Measurements from ENCODE around the gene RXRA.

RXRA gene

GRCh38 chr9:134436379-134436762, 110.1 kb downstream of the RXRA start:
- Histone ChIP-seq H3K9me3 (replicated peaks in 1 of 2; ENCODE audit: control insufficient read depth in 2 of 2, insufficient read depth in 1 of 2, low read depth in 1 of 2, low read length in 2 of 2) (peaks cover 0 to 4% of the 10 kb centered on the region in 2 donors), H2BK15ac (ENCODE audit: low read length) (no peak overlapping the region), H2AK5ac (ENCODE audit: low read depth, low read length) (no peak overlapping the region), H3K4ac (ENCODE audit: low read length) (no peak overlapping the region), H2BK12ac (ENCODE audit: low read length) (no peak overlapping the region), H3K27ac (replicated peaks; ENCODE audit: low read length) (no peak overlapping the region), H3K4me3 (ENCODE audit: low read length in 2 of 2) (no peak overlapping the region), H3K14ac (ENCODE audit: low read length) (no peak overlapping the region), H3K18ac (ENCODE audit: low read length) (no peak overlapping the region), H3K79me1 (ENCODE audit: low read depth, low read length) (peaks cover 4% of the 10 kb centered on the region), H3K36me3 (replicated peaks in 1 of 2; ENCODE audit: control insufficient read depth in 2 of 2, insufficient read depth in 2 of 2, low read length in 2 of 2) (peaks cover 14 to 18% of the 10 kb centered on the region in 2 donors), H4K8ac (ENCODE audit: low read depth, low read length) (no peak overlapping the region), H2BK5ac (ENCODE audit: low read length) (peak overlapping the region; percentile 9), H3K4me1 (ENCODE audit: control insufficient read depth in 2 of 2, insufficient read depth in 1 of 2, low read depth in 1 of 2, low read length in 2 of 2) (peaks cover 17 to 25% of the 10 kb centered on the region in 2 donors), H3K9ac (ENCODE audit: low read depth, low read length, poor library complexity) (no peak overlapping the region), H2AFZ (ENCODE audit: low read length) (no peak overlapping the region), H3K23ac (ENCODE audit: low read depth, low read length, poor library complexity) (no peak overlapping the region), H4K91ac (ENCODE audit: low read depth, low read length, poor library complexity) (no peak overlapping the region), H2BK120ac (ENCODE audit: low read depth, low read length) (no peak overlapping the region), H3K27me3 (ENCODE audit: control insufficient read depth in 3 of 3, insufficient read depth in 3 of 3, low read depth in 1 of 3, low read length in 3 of 3) (no peaks in the 10 kb centered on the region), H3K4me2 (ENCODE audit: insufficient read depth, low read length, poor library complexity, severe bottlenecking) (no peak overlapping the region)
- DNase-seq (ENCODE audit: low spot score) = no peak
- WGBS, 2 donors (ENCODE audit: extremely low coverage in 2 of 2, insufficient read length in 2 of 2, insufficient replicate concordance in 1 of 2) = no CpG with 5 or more reads among the region's 12 CpGs

GRCh38 chr9:134436911-134437310, 110.7 kb downstream of the RXRA start:
- no peak for DNase-seq (ENCODE audit: low spot score)
- WGBS, 2 donors (ENCODE audit: extremely low coverage in 2 of 2, insufficient read length in 2 of 2, insufficient replicate concordance in 1 of 2) = no CpG with 5 or more reads among the region's 13 CpGs
- no peak overlapping the region for H3K4me2 ChIP-seq (ENCODE audit: insufficient read depth, low read length, poor library complexity, severe bottlenecking)
- no peak overlapping the region for H2BK12ac ChIP-seq (ENCODE audit: low read length)
- H4K91ac ChIP-seq (ENCODE audit: low read depth, low read length, poor library complexity) = no peak overlapping the region
- H2BK5ac ChIP-seq (ENCODE audit: low read length) = peak overlapping the region; percentile 9
- no peak overlapping the region for H4K8ac ChIP-seq (ENCODE audit: low read depth, low read length)
- H3K9ac ChIP-seq (ENCODE audit: low read depth, low read length, poor library complexity) = no peak overlapping the region
- peaks cover 11 to 16% of the 10 kb centered on the region in 2 donors for H3K36me3 ChIP-seq (replicated peaks in 1 of 2; ENCODE audit: control insufficient read depth in 2 of 2, insufficient read depth in 2 of 2, low read length in 2 of 2)
- H3K9me3 ChIP-seq (replicated peaks in 1 of 2; ENCODE audit: control insufficient read depth in 2 of 2, insufficient read depth in 1 of 2, low read depth in 1 of 2, low read length in 2 of 2) = peaks cover 0 to 4% of the 10 kb centered on the region in 2 donors
- peaks cover 4% of the 10 kb centered on the region for H3K79me1 ChIP-seq (ENCODE audit: low read depth, low read length)
- no peaks in the 10 kb centered on the region for H3K27me3 ChIP-seq (ENCODE audit: control insufficient read depth in 3 of 3, insufficient read depth in 3 of 3, low read depth in 1 of 3, low read length in 3 of 3)
- H3K4ac ChIP-seq (ENCODE audit: low read length) = no peak overlapping the region
- H3K23ac ChIP-seq (ENCODE audit: low read depth, low read length, poor library complexity) = peak overlapping the region; percentile 73
- no peak overlapping the region for H2AK5ac ChIP-seq (ENCODE audit: low read depth, low read length)
- peak overlapping the region; percentile 67 for H2BK15ac ChIP-seq (ENCODE audit: low read length)
- no peak overlapping the region for H3K14ac ChIP-seq (ENCODE audit: low read length)
- peak overlapping the region; percentile 90 for H3K18ac ChIP-seq (ENCODE audit: low read length)
- no peak overlapping the region for H3K27ac ChIP-seq (replicated peaks; ENCODE audit: low read length)
- H2AFZ ChIP-seq (ENCODE audit: low read length) = no peak overlapping the region
- H2BK120ac ChIP-seq (ENCODE audit: low read depth, low read length) = no peak overlapping the region
- peaks cover 17 to 25% of the 10 kb centered on the region in 2 donors for H3K4me1 ChIP-seq (ENCODE audit: control insufficient read depth in 2 of 2, insufficient read depth in 1 of 2, low read depth in 1 of 2, low read length in 2 of 2)
- no peak overlapping the region for H3K4me3 ChIP-seq (ENCODE audit: low read length in 2 of 2)

GRCh38 chr9:134437403-134438194, 111.3 kb downstream of the RXRA start:
- Histone ChIP-seq H3K36me3 (replicated peaks in 1 of 2; ENCODE audit: control insufficient read depth in 2 of 2, insufficient read depth in 2 of 2, low read length in 2 of 2) (peaks cover 9 to 14% of the 10 kb centered on the region in 2 donors), H3K9me3 (replicated peaks in 1 of 2; ENCODE audit: control insufficient read depth in 2 of 2, insufficient read depth in 1 of 2, low read depth in 1 of 2, low read length in 2 of 2) (peaks cover 0 to 4% of the 10 kb centered on the region in 2 donors), H3K4me1 (ENCODE audit: control insufficient read depth in 2 of 2, insufficient read depth in 1 of 2, low read depth in 1 of 2, low read length in 2 of 2) (peaks cover 23 to 31% of the 10 kb centered on the region in 2 donors), H3K18ac (ENCODE audit: low read length) (peak overlapping the region; percentile 90), H3K9ac (ENCODE audit: low read depth, low read length, poor library complexity) (peak overlapping the region; percentile 44), H2BK12ac (ENCODE audit: low read length) (peak overlapping the region; percentile 10), H4K91ac (ENCODE audit: low read depth, low read length, poor library complexity) (no peak overlapping the region), H3K27ac (replicated peaks; ENCODE audit: low read length) (peak overlapping the region; percentile 36), H2BK5ac (ENCODE audit: low read length) (peak overlapping the region; percentile 75), H3K27me3 (ENCODE audit: control insufficient read depth in 3 of 3, insufficient read depth in 3 of 3, low read depth in 1 of 3, low read length in 3 of 3) (no peaks in the 10 kb centered on the region), H2AK5ac (ENCODE audit: low read depth, low read length) (peak overlapping the region; percentile 75), H2AFZ (ENCODE audit: low read length) (no peak overlapping the region), H2BK120ac (ENCODE audit: low read depth, low read length) (peak overlapping the region; percentile 61), H3K79me1 (ENCODE audit: low read depth, low read length) (peaks cover 4% of the 10 kb centered on the region), H4K8ac (ENCODE audit: low read depth, low read length) (no peak overlapping the region), H3K14ac (ENCODE audit: low read length) (peak overlapping the region; percentile 56), H3K4ac (ENCODE audit: low read length) (no peak overlapping the region), H3K23ac (ENCODE audit: low read depth, low read length, poor library complexity) (peak overlapping the region; percentile 73), H2BK15ac (ENCODE audit: low read length) (peak overlapping the region; percentile 67), H3K4me3 (ENCODE audit: low read length in 2 of 2) (no peak overlapping the region), H3K4me2 (ENCODE audit: insufficient read depth, low read length, poor library complexity, severe bottlenecking) (no peak overlapping the region)
- no CpG with 5 or more reads among the region's 31 CpGs for WGBS, 2 donors (ENCODE audit: extremely low coverage in 2 of 2, insufficient read length in 2 of 2, insufficient replicate concordance in 1 of 2)
- no peak for DNase-seq (ENCODE audit: low spot score)

- Histone ChIP-seq H2BK5ac (ENCODE audit: low read length) (peak overlapping the region; percentile 75), H4K8ac (ENCODE audit: low read depth, low read length) (no peak overlapping the region), H3K36me3 (replicated peaks in 1 of 2; ENCODE audit: control insufficient read depth in 2 of 2, insufficient read depth in 2 of 2, low read length in 2 of 2) (peaks cover 9 to 14% of the 10 kb centered on the region in 2 donors), H3K18ac (ENCODE audit: low read length) (peak overlapping the region; percentile 85), H3K4me3 (ENCODE audit: low read length in 2 of 2) (no peak overlapping the region), H3K9me3 (replicated peaks in 1 of 2; ENCODE audit: control insufficient read depth in 2 of 2, insufficient read depth in 1 of 2, low read depth in 1 of 2, low read length in 2 of 2) (peaks cover 0 to 4% of the 10 kb centered on the region in 2 donors), H2AFZ (ENCODE audit: low read length) (no peak overlapping the region), H3K23ac (ENCODE audit: low read depth, low read length, poor library complexity) (no peak overlapping the region), H4K91ac (ENCODE audit: low read depth, low read length, poor library complexity) (no peak overlapping the region), H3K14ac (ENCODE audit: low read length) (peak overlapping the region; percentile 31), H3K4me1 (ENCODE audit: control insufficient read depth in 2 of 2, insufficient read depth in 1 of 2, low read depth in 1 of 2, low read length in 2 of 2) (peaks cover 29 to 38% of the 10 kb centered on the region in 2 donors), H3K27me3 (ENCODE audit: control insufficient read depth in 3 of 3, insufficient read depth in 3 of 3, low read depth in 1 of 3, low read length in 3 of 3) (no peaks in the 10 kb centered on the region), H2BK12ac (ENCODE audit: low read length) (no peak overlapping the region), H3K9ac (ENCODE audit: low read depth, low read length, poor library complexity) (no peak overlapping the region), H2AK5ac (ENCODE audit: low read depth, low read length) (peak overlapping the region; percentile 75), H3K79me1 (ENCODE audit: low read depth, low read length) (no peaks in the 10 kb centered on the region), H2BK15ac (ENCODE audit: low read length) (peak overlapping the region; percentile 58), H2BK120ac (ENCODE audit: low read depth, low read length) (peak overlapping the region; percentile 61), H3K4ac (ENCODE audit: low read length) (no peak overlapping the region), H3K27ac (replicated peaks; ENCODE audit: low read length) (peak overlapping the region; percentile 36), H3K4me2 (ENCODE audit: insufficient read depth, low read length, poor library complexity, severe bottlenecking) (no peak overlapping the region)
- DNase-seq (ENCODE audit: low spot score) = no peak
- no CpG with 5 or more reads among the region's 19 CpGs for WGBS, 2 donors (ENCODE audit: extremely low coverage in 2 of 2, insufficient read length in 2 of 2, insufficient replicate concordance in 1 of 2)
Observed at GRCh38 chr9:134438195-134438788, 112.0 kb downstream of the RXRA start.

All from neuronal stem cell (in vitro differentiated cells).